ENCODE measurements around the gene BACH2. TPM values are rescaled to one million over a fixed set of nuclear protein-coding genes. Genes with fewer than 3 reads are reported as not detected.
"Not testable (repeated sequence)": the region's sequence is repeated elsewhere in the genome, so short reads cannot be mapped to it uniquely, and the experiment has no call there.

The BACH2 gene
- total RNA-seq, 1 experiment from 2014 or later: 3.3 TPM

GRCh38 chr6:89892577-89892976 lies 404.1 kb downstream of the BACH2 start:
- H3K36me3 ChIP-seq (ENCODE audit: control insufficient read depth in 1 of 2, insufficient read depth in 2 of 2, low read length in 2 of 2); POLR2A ChIA-PET; intact Hi-C loops (cut with micrococcal nuclease); CTCF ChIA-PET; H3K27ac ChIP-seq (ENCODE audit: low read depth, low read length); H4K20me1 ChIP-seq (ENCODE audit: insufficient read depth); H3K27me3 ChIP-seq (ENCODE audit: insufficient read depth, low read length); DNase-seq (ENCODE audit: low read depth, low spot score); H3K9ac ChIP-seq (ENCODE audit: low read length); H3K9me2 ChIP-seq (ENCODE audit: insufficient read depth); H3K4me3 ChIP-seq (replicated peaks in 1 of 2; ENCODE audit: low read depth in 1 of 2, low read length in 2 of 2); BruUV-seq (replicated peaks); H3K4me1 ChIP-seq (ENCODE audit: control insufficient read depth in 1 of 2, insufficient read depth in 2 of 2, low read length in 2 of 2); H3K4me2 ChIP-seq (ENCODE audit: low read length); H2AFZ ChIP-seq (ENCODE audit: low read depth, low read length, poor library complexity, severe bottlenecking); H3K9me3 ChIP-seq (ENCODE audit: control insufficient read depth in 1 of 2, insufficient read depth in 1 of 2, low read depth in 1 of 2, low read length in 2 of 2); H3K79me2 ChIP-seq (ENCODE audit: insufficient read depth, low read length): not testable (repeated sequence)
- ATAC-seq: peak; percentile 74
- RAD21 ChIA-PET (ENCODE audit: low non-redundant PET in 1 of 2, low total read pairs in 2 of 2, uncharacterized antibody in 2 of 2, unreplicated experiment in 2 of 2): interaction anchor here in 1 of 2 experiments (1.1 kb wide), 1 partner anchor 48 kb away, joined by 3 read pairs; no protein-coding TSS in a partner anchor
- TF ChIP-seq RAD21 (IDR thresholded peaks at IDR 0.05; ENCODE audit: low read depth): peak; percentile 45; the same call in 1 of the 2 replicates
- peak; percentile 9 to 48 (median 12); a peak in 3 of 6 replicates for TF ChIP-seq CTCF (IDR thresholded peaks at IDR 0.05 in 2 of 3, conservative IDR thresholded peaks at IDR 0.05 in 1 of 3; ENCODE audit: borderline replicate concordance in 1 of 3, insufficient read depth in 1 of 3, low read depth in 2 of 3, low read length in 2 of 3)

- H2AFZ ChIP-seq (ENCODE audit: low read depth, low read length, poor library complexity, severe bottlenecking); RAD21 ChIA-PET (ENCODE audit: low non-redundant PET in 1 of 2, low total read pairs in 2 of 2, uncharacterized antibody in 2 of 2, unreplicated experiment in 2 of 2); CTCF ChIA-PET; H3K36me3 ChIP-seq (ENCODE audit: control insufficient read depth in 1 of 2, insufficient read depth in 2 of 2, low read length in 2 of 2); H3K27me3 ChIP-seq (ENCODE audit: insufficient read depth, low read length); BruUV-seq (replicated peaks); H3K9ac ChIP-seq (ENCODE audit: low read length); ATAC-seq; POLR2A ChIA-PET; H3K4me3 ChIP-seq (replicated peaks in 1 of 2; ENCODE audit: low read depth in 1 of 2, low read length in 2 of 2); H3K4me2 ChIP-seq (ENCODE audit: low read length); H4K20me1 ChIP-seq (ENCODE audit: insufficient read depth); H3K79me2 ChIP-seq (ENCODE audit: insufficient read depth, low read length); intact Hi-C loops (cut with micrococcal nuclease); DNase-seq (ENCODE audit: low read depth, low spot score); H3K27ac ChIP-seq (ENCODE audit: low read depth, low read length); H3K9me2 ChIP-seq (ENCODE audit: insufficient read depth); H3K9me3 ChIP-seq (ENCODE audit: control insufficient read depth in 1 of 2, insufficient read depth in 1 of 2, low read depth in 1 of 2, low read length in 2 of 2); H3K4me1 ChIP-seq (ENCODE audit: control insufficient read depth in 1 of 2, insufficient read depth in 2 of 2, low read length in 2 of 2): not testable (repeated sequence)
Observed at GRCh38 chr6:89890845-89891528, 405.7 kb downstream of the BACH2 start.

All from HCT116 (cell line).